IMR-90 (cell line): Measurements from ENCODE around the gene HMBS.

ENCODE experiments used
- CEBPB ChIP-seq: IDR thresholded peaks from 2 replicates; pipeline ENCODE4 v1.6.1; 2012; ENCODE audit warnings: low read depth, low read length, improper control_type of control experiment
- CHD1 ChIP-seq: IDR thresholded peaks from 2 replicates; pipeline ENCODE4 v1.6.1; 2012; ENCODE audit warnings: low read depth, low read length, improper control_type of control experiment
- FOS ChIP-seq: fragments of 150-350 bp; IDR thresholded peaks from 2 replicates; pipeline ENCODE4 v1.6.1; 2016; ENCODE audit warnings: low read depth, low read length
- MAFK ChIP-seq: IDR thresholded peaks from 2 replicates; pipeline ENCODE4 v1.6.1; 2012; ENCODE audit warnings: low read depth, low read length, improper control_type of control experiment
- MAZ ChIP-seq: IDR thresholded peaks from 2 replicates; pipeline ENCODE4 v1.6.1; 2012; ENCODE audit warnings: low read depth, mild to moderate bottlenecking, low read length, improper control_type of control experiment, moderate library complexity, borderline replicate concordance
- POLR2A ChIP-seq: IDR thresholded peaks from 2 replicates; pipeline ENCODE4 v1.6.1; 2012; ENCODE audit warnings: mild to moderate bottlenecking, low read depth, low read length
- RAD21 ChIP-seq: IDR thresholded peaks from 2 replicates; pipeline ENCODE4 v1.6.1; 2012; ENCODE audit warnings: low read length, improper control_type of control experiment
- RCOR1 ChIP-seq: IDR thresholded peaks from 2 replicates; pipeline ENCODE4 v1.6.1; 2012; ENCODE audit warnings: mild to moderate bottlenecking, low read length, improper control_type of control experiment; ENCODE audit not compliant: insufficient replicate concordance
- RFX5 ChIP-seq: IDR thresholded peaks from 2 replicates; pipeline ENCODE4 v1.8.0; 2012; ENCODE audit warnings: low read depth, mild to moderate bottlenecking, low read length, moderate library complexity
- TF ChIP-seq, protein P1 (sequence below): conservative IDR thresholded peaks from 2 replicates; pipeline ENCODE4 v1.5.1; 2012; ENCODE audit warnings: mild to moderate bottlenecking, low read depth, low read length, improper control_type of control experiment
- TF ChIP-seq, protein P2 (sequence below): fragments of 150-350 bp; IDR thresholded peaks from 2 replicates; pipeline ENCODE4 v1.6.1; 2017; ENCODE audit warnings: mild to moderate bottlenecking, antibody characterized with exemption, low read length, low read depth
- TF ChIP-seq, protein P3 (sequence below): fragments of 150-350 bp; IDR thresholded peaks from 2 replicates; pipeline ENCODE4 v1.6.1; 2016; ENCODE audit warnings: low read depth, mild to moderate bottlenecking, low read length, moderate library complexity, borderline replicate concordance

DNA sequence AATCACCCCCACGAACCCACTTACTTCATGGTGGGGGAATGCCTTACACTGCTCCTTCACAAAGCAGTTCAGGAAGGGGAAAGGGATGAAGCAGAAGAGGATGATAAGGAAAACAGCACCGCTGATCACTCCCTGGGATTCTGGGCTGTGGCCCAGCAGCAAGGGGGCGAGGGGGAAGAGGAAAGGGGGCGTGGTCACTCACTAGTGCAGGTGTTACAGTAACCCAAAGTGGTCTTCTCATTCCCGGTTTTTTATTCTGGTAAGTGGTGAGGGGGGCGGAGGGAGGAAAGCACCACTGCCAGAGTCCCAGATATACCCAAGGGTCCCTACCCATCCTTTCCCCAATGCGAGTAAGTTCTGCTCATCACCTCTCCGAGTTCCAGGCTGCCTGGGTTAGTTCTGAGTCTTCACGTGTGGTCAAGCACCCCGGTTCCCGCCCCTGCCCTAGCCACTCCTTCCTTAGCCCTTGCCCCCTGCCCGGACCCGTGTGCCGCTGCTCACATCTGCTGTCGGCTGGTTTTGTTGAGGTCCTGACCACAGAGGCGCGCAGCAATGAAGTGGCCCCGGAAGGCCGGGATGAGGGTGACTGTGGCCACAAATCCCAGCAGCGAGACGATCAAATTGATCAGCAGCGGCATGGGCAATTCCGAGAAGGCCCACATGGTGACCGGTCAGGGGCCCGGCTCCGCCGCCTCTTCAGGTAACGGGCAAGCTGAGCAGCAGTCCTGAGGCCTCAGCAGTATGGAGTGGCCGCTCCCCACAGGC lies 16.5 kb downstream of the HMBS start:
- TF ChIP-seq, protein P1, sequence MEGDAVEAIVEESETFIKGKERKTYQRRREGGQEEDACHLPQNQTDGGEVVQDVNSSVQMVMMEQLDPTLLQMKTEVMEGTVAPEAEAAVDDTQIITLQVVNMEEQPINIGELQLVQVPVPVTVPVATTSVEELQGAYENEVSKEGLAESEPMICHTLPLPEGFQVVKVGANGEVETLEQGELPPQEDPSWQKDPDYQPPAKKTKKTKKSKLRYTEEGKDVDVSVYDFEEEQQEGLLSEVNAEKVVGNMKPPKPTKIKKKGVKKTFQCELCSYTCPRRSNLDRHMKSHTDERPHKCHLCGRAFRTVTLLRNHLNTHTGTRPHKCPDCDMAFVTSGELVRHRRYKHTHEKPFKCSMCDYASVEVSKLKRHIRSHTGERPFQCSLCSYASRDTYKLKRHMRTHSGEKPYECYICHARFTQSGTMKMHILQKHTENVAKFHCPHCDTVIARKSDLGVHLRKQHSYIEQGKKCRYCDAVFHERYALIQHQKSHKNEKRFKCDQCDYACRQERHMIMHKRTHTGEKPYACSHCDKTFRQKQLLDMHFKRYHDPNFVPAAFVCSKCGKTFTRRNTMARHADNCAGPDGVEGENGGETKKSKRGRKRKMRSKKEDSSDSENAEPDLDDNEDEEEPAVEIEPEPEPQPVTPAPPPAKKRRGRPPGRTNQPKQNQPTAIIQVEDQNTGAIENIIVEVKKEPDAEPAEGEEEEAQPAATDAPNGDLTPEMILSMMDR = no peak
- TF ChIP-seq RAD21 (no peak), MAZ (no peak), POLR2A (no peak), MAFK (no peak), RCOR1 (no peak), CEBPB (no peak), CHD1 (no peak), FOS (no peak), RFX5 (no peak)
- TF ChIP-seq, protein P2, sequence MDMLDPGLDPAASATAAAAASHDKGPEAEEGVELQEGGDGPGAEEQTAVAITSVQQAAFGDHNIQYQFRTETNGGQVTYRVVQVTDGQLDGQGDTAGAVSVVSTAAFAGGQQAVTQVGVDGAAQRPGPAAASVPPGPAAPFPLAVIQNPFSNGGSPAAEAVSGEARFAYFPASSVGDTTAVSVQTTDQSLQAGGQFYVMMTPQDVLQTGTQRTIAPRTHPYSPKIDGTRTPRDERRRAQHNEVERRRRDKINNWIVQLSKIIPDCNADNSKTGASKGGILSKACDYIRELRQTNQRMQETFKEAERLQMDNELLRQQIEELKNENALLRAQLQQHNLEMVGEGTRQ = no peak
- TF ChIP-seq, protein P3, sequence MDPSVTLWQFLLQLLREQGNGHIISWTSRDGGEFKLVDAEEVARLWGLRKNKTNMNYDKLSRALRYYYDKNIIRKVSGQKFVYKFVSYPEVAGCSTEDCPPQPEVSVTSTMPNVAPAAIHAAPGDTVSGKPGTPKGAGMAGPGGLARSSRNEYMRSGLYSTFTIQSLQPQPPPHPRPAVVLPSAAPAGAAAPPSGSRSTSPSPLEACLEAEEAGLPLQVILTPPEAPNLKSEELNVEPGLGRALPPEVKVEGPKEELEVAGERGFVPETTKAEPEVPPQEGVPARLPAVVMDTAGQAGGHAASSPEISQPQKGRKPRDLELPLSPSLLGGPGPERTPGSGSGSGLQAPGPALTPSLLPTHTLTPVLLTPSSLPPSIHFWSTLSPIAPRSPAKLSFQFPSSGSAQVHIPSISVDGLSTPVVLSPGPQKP = no peak
